OCI-LY7 (cell line): ENCODE measurements around the gene RGS17. TPM values are rescaled to one million over a fixed set of nuclear protein-coding genes. Genes with fewer than 3 reads are reported as not detected.
"Not testable (repeated sequence)": the region's sequence is repeated elsewhere in the genome, so short reads cannot be mapped to it uniquely, and the experiment has no call there.

Source experiments
- BruUV-seq: library from RNA; stranded (reverse); fragments of 400-500 nt; replicated peaks from 2 replicates; lab custom pipeline; 2021; lab: Mats Ljungman, UMichigan
- CTCF ChIA-PET: fragments of 300-600 bp; sonication (Branson Sonifier 250); formaldehyde crosslinking; loops from one replicate; lab custom pipeline; 2022; ENCODE audit warnings: antibody characterized with exemption; ENCODE audit not compliant: unreplicated experiment; lab: Charles Lee
- POLR2A ChIA-PET: fragments of 300-600 bp; sonication (Branson Sonifier 250); formaldehyde crosslinking; loops from one replicate; lab custom pipeline; 2022; ENCODE audit warnings: antibody characterized with exemption; lab: Charles Lee
- DNase-seq: peaks from one replicate; pipeline ENCODE4 v3.0.0-alpha.2; 2015; ENCODE audit warnings: low spot score
- H2AFZ ChIP-seq: fragments of 200-600 bp; sonication (generic), shearing (Covaris generic); 2 replicates; pipeline ENCODE4 v1.6.1; 2014; ENCODE audit warnings: mild to moderate bottlenecking, antibody characterized with exemption, low read length, moderate library complexity
- H3K27ac ChIP-seq: fragments of 200-600 bp; sonication (generic); 2 replicates; pipeline ENCODE4 v1.5.1; 2014; ENCODE audit warnings: mixed run types, low read depth, mild to moderate bottlenecking, moderate library complexity, low read length, inconsistent platforms; ENCODE audit not compliant: poor library complexity, severe bottlenecking
- H3K36me3 ChIP-seq: fragments of 200-600 bp; sonication (generic); 2 replicates; pipeline ENCODE4 v1.6.1; 2014; ENCODE audit warnings: mild to moderate bottlenecking, antibody characterized with exemption, low read length, moderate library complexity, mixed read lengths; ENCODE audit not compliant: insufficient read depth
- H3K4me1 ChIP-seq: fragments of 200-600 bp; sonication (generic); 2 replicates; pipeline ENCODE4 v1.5.1; 2014; ENCODE audit warnings: mild to moderate bottlenecking, low read length; ENCODE audit not compliant: insufficient read depth, poor library complexity, severe bottlenecking
- H3K4me2 ChIP-seq: fragments of 200-600 bp; sonication (generic); 2 replicates; pipeline ENCODE4 v1.6.1; 2014; ENCODE audit warnings: mild to moderate bottlenecking, low read length
- H3K4me3 ChIP-seq: fragments of 200-600 bp; sonication (generic); 2 replicates; pipeline ENCODE4 v1.5.1; 2014; ENCODE audit warnings: mild to moderate bottlenecking, low read depth, low read length; ENCODE audit not compliant: poor library complexity, severe bottlenecking
- H3K79me2 ChIP-seq: fragments of 200-600 bp; sonication (generic); 2 replicates; pipeline ENCODE4 v1.6.1; 2016; ENCODE audit warnings: low read depth, mild to moderate bottlenecking, low read length, moderate library complexity, mixed read lengths; ENCODE audit not compliant: insufficient read depth
- H3K9me2 ChIP-seq: fragments of 200-600 bp; sonication (generic); 2 replicates; pipeline ENCODE4 v1.6.1; 2016; ENCODE audit warnings: mild to moderate bottlenecking, low read length, mixed read lengths; ENCODE audit not compliant: insufficient read depth
- H3K9me3 ChIP-seq: fragments of 200-600 bp; sonication (generic); 2 replicates; pipeline ENCODE4 v1.6.1; 2014; ENCODE audit warnings: mild to moderate bottlenecking, mixed run types, low read length, mixed read lengths
- H4K20me1 ChIP-seq: fragments of 200-600 bp; sonication (generic); 2 replicates; pipeline ENCODE4 v1.6.1; 2014; ENCODE audit warnings: mild to moderate bottlenecking, antibody characterized with exemption, low read length, moderate library complexity, mixed read lengths; ENCODE audit not compliant: insufficient read depth
- EZH2phosphoT487 ChIP-seq: fragments of 200-600 bp; sonication (generic); IDR thresholded peaks from 2 replicates; pipeline ENCODE4 v1.6.1; 2018; ENCODE audit warnings: low read depth, borderline replicate concordance, mild to moderate bottlenecking, mixed run types, antibody characterized with exemption, low read length, moderate library complexity, mixed read lengths
- intact Hi-C: fragments of 100-400 bp; cut with micrococcal nuclease; formaldehyde crosslinking; loops from one replicate; pipeline ENCODE4 v1.10.0; 2022; ENCODE audit not compliant: unreplicated experiment
- total RNA-seq, 2 experiments: library from RNA; depleted of rRNA in 1 of 2; stranded (reverse); fragments of >200 nt in 1 of 2; shearing (Covaris generic) in 1 of 2; gene quantifications; 2 replicates each; pipeline ENCODE4 v1.2.3, GENCODE V29; 2014 to 2022
- TF ChIP-seq, protein P1 (sequence below): fragments of 200-600 bp; sonication (generic); conservative IDR thresholded peaks from 2 replicates; pipeline ENCODE4 v1.5.1; 2014; ENCODE audit warnings: mild to moderate bottlenecking, antibody characterized with exemption, low read length, moderate library complexity, mixed read lengths

The RGS17 gene
- total RNA-seq, 2 experiments from 2014 or later, result not detected

- no TSS peak for BruUV-seq
- peaks cover 56% of the 10 kb centered on the region for H3K36me3 ChIP-seq
- no peak overlapping the region for H3K27ac ChIP-seq
- no peaks in the 10 kb centered on the region; the same call in 1 of the 2 replicates for H3K9me3 ChIP-seq
- H3K9me2 ChIP-seq, result no peaks in the 10 kb centered on the region
- CTCF ChIA-PET, result interaction anchor here (1.0 kb wide), 1 partner anchor 21 kb away, joined by 3 read pairs; no protein-coding TSS in a partner anchor
- peaks cover 22% of the 10 kb centered on the region for H3K4me1 ChIP-seq
- intact Hi-C loops, result loop anchor here (5.0 kb wide), 2 partner anchors 318 to 698 kb away; no protein-coding TSS in a partner anchor
- H3K4me3 ChIP-seq, result peak overlapping the region; percentile 2
- H4K20me1 ChIP-seq, result peaks cover 13% of the 10 kb centered on the region; the same call in 1 of the 2 replicates
- H3K79me2 ChIP-seq, result peaks cover 89% of the 10 kb centered on the region
- no peak overlapping the region for H2AFZ ChIP-seq
- no peak for DNase-seq
- POLR2A ChIA-PET, result interaction anchor here (0.5 to 4.8 kb wide), 7 partner anchors 10 to 45 kb away, joined by 3 to 40 read pairs (median 5); partner anchors contain the start of gene FBXO5
- TF ChIP-seq, protein P1, sequence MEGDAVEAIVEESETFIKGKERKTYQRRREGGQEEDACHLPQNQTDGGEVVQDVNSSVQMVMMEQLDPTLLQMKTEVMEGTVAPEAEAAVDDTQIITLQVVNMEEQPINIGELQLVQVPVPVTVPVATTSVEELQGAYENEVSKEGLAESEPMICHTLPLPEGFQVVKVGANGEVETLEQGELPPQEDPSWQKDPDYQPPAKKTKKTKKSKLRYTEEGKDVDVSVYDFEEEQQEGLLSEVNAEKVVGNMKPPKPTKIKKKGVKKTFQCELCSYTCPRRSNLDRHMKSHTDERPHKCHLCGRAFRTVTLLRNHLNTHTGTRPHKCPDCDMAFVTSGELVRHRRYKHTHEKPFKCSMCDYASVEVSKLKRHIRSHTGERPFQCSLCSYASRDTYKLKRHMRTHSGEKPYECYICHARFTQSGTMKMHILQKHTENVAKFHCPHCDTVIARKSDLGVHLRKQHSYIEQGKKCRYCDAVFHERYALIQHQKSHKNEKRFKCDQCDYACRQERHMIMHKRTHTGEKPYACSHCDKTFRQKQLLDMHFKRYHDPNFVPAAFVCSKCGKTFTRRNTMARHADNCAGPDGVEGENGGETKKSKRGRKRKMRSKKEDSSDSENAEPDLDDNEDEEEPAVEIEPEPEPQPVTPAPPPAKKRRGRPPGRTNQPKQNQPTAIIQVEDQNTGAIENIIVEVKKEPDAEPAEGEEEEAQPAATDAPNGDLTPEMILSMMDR, result no peak
- TF ChIP-seq EZH2phosphoT487, result no peak
- H3K4me2 ChIP-seq, result peak overlapping the region; percentile 86
Observed at GRCh38 chr6:153000243-153000642, 130.8 kb downstream of the RGS17 start.

GRCh38 chr6:152999538-152999937 lies 131.5 kb downstream of the RGS17 start:
- Histone ChIP-seq H3K79me2 (peaks cover 94% of the 10 kb centered on the region), H3K4me2 (peak overlapping the region; percentile 29; the same call in 1 of the 2 replicates), H4K20me1 (peaks cover 13% of the 10 kb centered on the region; the same call in 1 of the 2 replicates), H3K4me1 (peaks cover 22% of the 10 kb centered on the region), H3K36me3 (peaks cover 63% of the 10 kb centered on the region)
- H2AFZ ChIP-seq, intact Hi-C loops, H3K9me2 ChIP-seq, H3K9me3 ChIP-seq, DNase-seq, H3K27ac ChIP-seq, BruUV-seq, H3K4me3 ChIP-seq: not testable (repeated sequence)
- ChIA-PET POLR2A (interaction anchor here (1.6 to 4.8 kb wide), 4 partner anchors 14 to 315 kb away, joined by 5 to 40 read pairs (median 6); partner anchors contain the start of gene FBXO5), CTCF (interaction anchor here (1.0 kb wide), 1 partner anchor 20 kb away, joined by 3 read pairs; no protein-coding TSS in a partner anchor)

DNA sequence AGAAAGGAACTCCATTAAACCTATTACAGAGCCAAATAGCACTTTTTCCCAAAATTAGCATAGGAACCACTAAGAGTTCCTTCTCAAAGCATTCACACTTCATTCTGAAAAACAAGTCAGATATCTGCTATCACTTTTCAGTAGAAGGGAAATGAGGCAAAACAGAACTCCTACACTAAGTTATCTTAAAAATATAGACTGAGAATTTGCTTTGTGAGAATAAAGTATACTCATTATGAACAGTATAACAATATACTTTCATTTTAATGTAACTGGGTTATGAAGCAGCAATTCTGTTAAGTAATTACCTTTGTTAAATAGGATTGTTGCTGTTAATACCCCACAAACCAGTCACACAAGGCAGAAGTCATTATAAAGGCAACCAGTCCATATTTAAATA lies 137.2 kb downstream of the RGS17 start:
- BruUV-seq, result no TSS peak
- no peak overlapping the region for H3K4me3 ChIP-seq
- no peak overlapping the region for H3K4me2 ChIP-seq
- intact Hi-C loops, result no loop called here
- H2AFZ ChIP-seq, result no peak overlapping the region
- POLR2A ChIA-PET, result no interaction called here
- H3K36me3 ChIP-seq, result peaks cover 91% of the 10 kb centered on the region
- H3K9me2 ChIP-seq, result no peaks in the 10 kb centered on the region
- CTCF ChIA-PET, result no interaction called here
- H3K9me3 ChIP-seq, result no peaks in the 10 kb centered on the region; the same call in 1 of the 2 replicates
- peaks cover 90% of the 10 kb centered on the region for H3K79me2 ChIP-seq
- no peak for TF ChIP-seq EZH2phosphoT487
- TF ChIP-seq, protein P1, result no peak; the same call in 1 of the 2 replicates
- H4K20me1 ChIP-seq, result peaks cover 9% of the 10 kb centered on the region; the same call in 1 of the 2 replicates
- no peaks in the 10 kb centered on the region for H3K4me1 ChIP-seq
- no peak for DNase-seq
- no peak overlapping the region for H3K27ac ChIP-seq
